ENCODE results near the gene PDZK1.

PDZK1 gene

GRCh38 chr1:145716641-145717345 lies 9.6 kb upstream of the PDZK1 start:
- Histone ChIP-seq H3K27me3 (ENCODE audit: insufficient read depth, low read length, poor library complexity) (no peaks in the 10 kb centered on the region), H3K56ac (ENCODE audit: low read length) (peak overlapping the region; percentile 62), H3K4me1 (ENCODE audit: control insufficient read depth, low read depth, low read length) (no peaks in the 10 kb centered on the region), H3K4me2 (ENCODE audit: low read length) (no peak overlapping the region), H3K79me2 (ENCODE audit: control insufficient read depth, insufficient read depth, low read length) (no peaks in the 10 kb centered on the region), H4K8ac (ENCODE audit: low read depth, low read length) (no peak overlapping the region), H3K27ac (ENCODE audit: low read depth, low read length) (no peak overlapping the region), H3K79me1 (ENCODE audit: low read length) (no peaks in the 10 kb centered on the region), H3K9ac (ENCODE audit: low read length) (no peak overlapping the region), H2BK15ac (replicated peaks; ENCODE audit: low read depth) (no peak overlapping the region), H2BK120ac (ENCODE audit: low read depth, low read length) (no peak overlapping the region), H3K23ac (ENCODE audit: low read length) (peak overlapping the region; percentile 3), H3K4me3 (ENCODE audit: low read length) (no peak overlapping the region), H2BK5ac (ENCODE audit: low read length) (no peak overlapping the region), H2AK5ac (ENCODE audit: low read length) (no peak overlapping the region), H3K4ac (ENCODE audit: low read depth, low read length) (no peak overlapping the region), H3K36me3 (ENCODE audit: control insufficient read depth, insufficient read depth, low read length) (no peaks in the 10 kb centered on the region), H3K18ac (ENCODE audit: low read length) (no peak overlapping the region), H4K5ac (ENCODE audit: low read length) (no peak overlapping the region)
- no CpG with 5 or more reads among the region's 10 CpGs for WGBS (ENCODE audit: extremely low coverage, insufficient coverage, low lambda C conversion rate)
- peak; percentile 46 for DNase-seq

- H3K27me3 ChIP-seq (ENCODE audit: insufficient read depth, low read length, poor library complexity), result no peaks in the 10 kb centered on the region
- no CpG with 5 or more reads among the region's 6 CpGs for WGBS (ENCODE audit: extremely low coverage, insufficient coverage, low lambda C conversion rate)
- no peak overlapping the region for H3K18ac ChIP-seq (ENCODE audit: low read length)
- no peak overlapping the region for H3K23ac ChIP-seq (ENCODE audit: low read length)
- no peak overlapping the region for H2BK120ac ChIP-seq (ENCODE audit: low read depth, low read length)
- no peak overlapping the region for H4K8ac ChIP-seq (ENCODE audit: low read depth, low read length)
- H3K27ac ChIP-seq (ENCODE audit: low read depth, low read length), result no peak overlapping the region
- no peaks in the 10 kb centered on the region for H3K79me2 ChIP-seq (ENCODE audit: control insufficient read depth, insufficient read depth, low read length)
- no peak overlapping the region for H4K5ac ChIP-seq (ENCODE audit: low read length)
- no peak for DNase-seq
- no peak overlapping the region for H3K4me3 ChIP-seq (ENCODE audit: low read length)
- H2BK15ac ChIP-seq (replicated peaks; ENCODE audit: low read depth), result no peak overlapping the region
- no peak overlapping the region for H3K4me2 ChIP-seq (ENCODE audit: low read length)
- no peak overlapping the region for H2BK5ac ChIP-seq (ENCODE audit: low read length)
- no peak overlapping the region for H3K56ac ChIP-seq (ENCODE audit: low read length)
- no peak overlapping the region for H2AK5ac ChIP-seq (ENCODE audit: low read length)
- H3K79me1 ChIP-seq (ENCODE audit: low read length), result no peaks in the 10 kb centered on the region
- no peaks in the 10 kb centered on the region for H3K36me3 ChIP-seq (ENCODE audit: control insufficient read depth, insufficient read depth, low read length)
- H3K4ac ChIP-seq (ENCODE audit: low read depth, low read length), result no peak overlapping the region
- H3K4me1 ChIP-seq (ENCODE audit: control insufficient read depth, low read depth, low read length), result no peaks in the 10 kb centered on the region
- no peak overlapping the region for H3K9ac ChIP-seq (ENCODE audit: low read length)
Measured at GRCh38 chr1:145714524-145715111, 7.5 kb upstream of the PDZK1 start.

GRCh38 chr1:145711213-145711651 lies 4.1 kb upstream of the PDZK1 start:
- H2BK120ac ChIP-seq (ENCODE audit: low read depth, low read length), result no peak overlapping the region
- DNase-seq, result no peak
- no peak overlapping the region for H3K56ac ChIP-seq (ENCODE audit: low read length)
- H3K27ac ChIP-seq (ENCODE audit: low read depth, low read length), result no peak overlapping the region
- H3K4me1 ChIP-seq (ENCODE audit: control insufficient read depth, low read depth, low read length), result peaks cover 3% of the 10 kb centered on the region
- WGBS (ENCODE audit: extremely low coverage, insufficient coverage, low lambda C conversion rate), result no CpG with 5 or more reads among the region's 3 CpGs
- H3K9ac ChIP-seq (ENCODE audit: low read length), result no peak overlapping the region
- H2BK15ac ChIP-seq (replicated peaks; ENCODE audit: low read depth), result no peak overlapping the region
- H3K4ac ChIP-seq (ENCODE audit: low read depth, low read length), result no peak overlapping the region
- no peak overlapping the region for H2AK5ac ChIP-seq (ENCODE audit: low read length)
- H3K79me1 ChIP-seq (ENCODE audit: low read length), result no peaks in the 10 kb centered on the region
- no peak overlapping the region for H3K18ac ChIP-seq (ENCODE audit: low read length)
- no peak overlapping the region for H3K4me2 ChIP-seq (ENCODE audit: low read length)
- H3K79me2 ChIP-seq (ENCODE audit: control insufficient read depth, insufficient read depth, low read length), result no peaks in the 10 kb centered on the region
- no peaks in the 10 kb centered on the region for H3K36me3 ChIP-seq (ENCODE audit: control insufficient read depth, insufficient read depth, low read length)
- no peak overlapping the region for H4K5ac ChIP-seq (ENCODE audit: low read length)
- no peaks in the 10 kb centered on the region for H3K27me3 ChIP-seq (ENCODE audit: insufficient read depth, low read length, poor library complexity)
- H4K8ac ChIP-seq (ENCODE audit: low read depth, low read length), result no peak overlapping the region
- no peak overlapping the region for H3K23ac ChIP-seq (ENCODE audit: low read length)
- no peak overlapping the region for H2BK5ac ChIP-seq (ENCODE audit: low read length)
- H3K4me3 ChIP-seq (ENCODE audit: low read length), result no peak overlapping the region

- Histone ChIP-seq H3K4me2 (ENCODE audit: low read length) (no peak overlapping the region), H3K18ac (ENCODE audit: low read length) (no peak overlapping the region), H3K79me1 (ENCODE audit: low read length) (no peaks in the 10 kb centered on the region), H3K79me2 (ENCODE audit: control insufficient read depth, insufficient read depth, low read length) (no peaks in the 10 kb centered on the region), H3K27me3 (ENCODE audit: insufficient read depth, low read length, poor library complexity) (no peaks in the 10 kb centered on the region), H3K27ac (ENCODE audit: low read depth, low read length) (no peak overlapping the region), H2BK120ac (ENCODE audit: low read depth, low read length) (no peak overlapping the region), H4K5ac (ENCODE audit: low read length) (no peak overlapping the region), H3K4ac (ENCODE audit: low read depth, low read length) (no peak overlapping the region), H3K23ac (ENCODE audit: low read length) (no peak overlapping the region), H3K4me3 (ENCODE audit: low read length) (no peak overlapping the region), H3K4me1 (ENCODE audit: control insufficient read depth, low read depth, low read length) (peaks cover 3% of the 10 kb centered on the region), H3K56ac (ENCODE audit: low read length) (no peak overlapping the region), H2AK5ac (ENCODE audit: low read length) (no peak overlapping the region), H2BK15ac (replicated peaks; ENCODE audit: low read depth) (no peak overlapping the region), H4K8ac (ENCODE audit: low read depth, low read length) (no peak overlapping the region), H3K36me3 (ENCODE audit: control insufficient read depth, insufficient read depth, low read length) (no peaks in the 10 kb centered on the region), H2BK5ac (ENCODE audit: low read length) (no peak overlapping the region), H3K9ac (ENCODE audit: low read length) (no peak overlapping the region)
- WGBS (ENCODE audit: extremely low coverage, insufficient coverage, low lambda C conversion rate), result no CpG with 5 or more reads among the region's 4 CpGs
- DNase-seq, result no peak
Measured at GRCh38 chr1:145710291-145711027, 3.3 kb upstream of the PDZK1 start.

GRCh38 chr1:145708063-145708462 lies 895 bp upstream of the PDZK1 start:
- Histone ChIP-seq H3K4me3 (ENCODE audit: low read length) (no peak overlapping the region), H3K4me1 (ENCODE audit: control insufficient read depth, low read depth, low read length) (peaks cover 3% of the 10 kb centered on the region), H3K79me2 (ENCODE audit: control insufficient read depth, insufficient read depth, low read length) (no peaks in the 10 kb centered on the region), H3K56ac (ENCODE audit: low read length) (peak overlapping the region; percentile 8), H4K8ac (ENCODE audit: low read depth, low read length) (no peak overlapping the region), H3K27me3 (ENCODE audit: insufficient read depth, low read length, poor library complexity) (no peaks in the 10 kb centered on the region), H2AK5ac (ENCODE audit: low read length) (no peak overlapping the region), H3K79me1 (ENCODE audit: low read length) (no peaks in the 10 kb centered on the region), H3K9ac (ENCODE audit: low read length) (no peak overlapping the region), H3K18ac (ENCODE audit: low read length) (no peak overlapping the region), H2BK120ac (ENCODE audit: low read depth, low read length) (no peak overlapping the region), H3K4me2 (ENCODE audit: low read length) (no peak overlapping the region), H3K4ac (ENCODE audit: low read depth, low read length) (no peak overlapping the region), H3K23ac (ENCODE audit: low read length) (no peak overlapping the region), H2BK15ac (replicated peaks; ENCODE audit: low read depth) (no peak overlapping the region), H2BK5ac (ENCODE audit: low read length) (no peak overlapping the region), H3K36me3 (ENCODE audit: control insufficient read depth, insufficient read depth, low read length) (no peaks in the 10 kb centered on the region), H4K5ac (ENCODE audit: low read length) (no peak overlapping the region), H3K27ac (ENCODE audit: low read depth, low read length) (peak overlapping the region; percentile 0)
- DNase-seq, result peak; percentile 61
- WGBS (ENCODE audit: extremely low coverage, insufficient coverage, low lambda C conversion rate), result no CpG with 5 or more reads among the region's 7 CpGs
